ENCODE data around the gene GOLT1A.
A peak's percentile ranks its signal among the peaks of the same experiment; 100 is the strongest.

The GOLT1A gene

GRCh38 chr1:204217648-204218000 is 3.8 kb upstream of the GOLT1A start:
- no peak for DNase-seq (ENCODE audit: low read depth)

GRCh38 chr1:204216880-204217647 is 3.3 kb upstream of the GOLT1A start:
- no peak for DNase-seq (ENCODE audit: low read depth)

GRCh38 chr1:204216236-204216635 is 2.4 kb upstream of the GOLT1A start:
- DNase-seq (ENCODE audit: low read depth): no peak

GRCh38 chr1:204212715-204213114 is 1.1 kb downstream of the GOLT1A start:
- DNase-seq (ENCODE audit: low read depth): no peak

GRCh38 chr1:204211046-204211445 is 2.7 kb downstream of the GOLT1A start:
- DNase-seq (ENCODE audit: low read depth): no peak

- peak; percentile 52 for DNase-seq (ENCODE audit: low read depth)
Measured at GRCh38 chr1:204207136-204207616, 6.6 kb downstream of the GOLT1A start.

GRCh38 chr1:204206121-204206520 is 7.7 kb downstream of the GOLT1A start:
- no peak for DNase-seq (ENCODE audit: low read depth)

- DNase-seq (ENCODE audit: low read depth): no peak
Measured at GRCh38 chr1:204205486-204205885, 8.3 kb downstream of the GOLT1A start.

GRCh38 chr1:204204944-204205343 is 8.8 kb downstream of the GOLT1A start:
- DNase-seq (ENCODE audit: low read depth): no peak

GRCh38 chr1:204203206-204203767 is 10.5 kb downstream of the GOLT1A start:
- DNase-seq (ENCODE audit: low read depth): no peak

- DNase-seq (ENCODE audit: low read depth): no peak
Measured at GRCh38 chr1:204202481-204202880, 11.3 kb downstream of the GOLT1A start.

GRCh38 chr1:204201348-204202040 is 12.3 kb downstream of the GOLT1A start:
- no peak for DNase-seq (ENCODE audit: low read depth)

- no peak for DNase-seq (ENCODE audit: low read depth)
Measured at GRCh38 chr1:204199579-204199978, 14.2 kb downstream of the GOLT1A start.

- no peak for DNase-seq (ENCODE audit: low read depth)
Measured at GRCh38 chr1:204198348-204199340, 15.1 kb downstream of the GOLT1A start.

GRCh38 chr1:204197068-204197467 is 16.7 kb downstream of the GOLT1A start:
- no peak for DNase-seq (ENCODE audit: low read depth)

- DNase-seq (ENCODE audit: low read depth): no peak
Measured at GRCh38 chr1:204196068-204196795, 17.6 kb downstream of the GOLT1A start, which contains the start of gene KISS1. Gene KISS1, minus strand, starts transcription at chr1:204196491. Its CDS starts 3,615 bp downstream, at chr1:204192876.

GRCh38 chr1:204194771-204195170 is 19.0 kb downstream of the GOLT1A start:
- no peak for DNase-seq (ENCODE audit: low read depth)

- no peak for DNase-seq (ENCODE audit: low read depth)
Measured at GRCh38 chr1:204194080-204194479, 19.7 kb downstream of the GOLT1A start.

- DNase-seq (ENCODE audit: low read depth): no peak
Measured at GRCh38 chr1:204192589-204193352, 21.0 kb downstream of the GOLT1A start.

GRCh38 chr1:204192046-204192445 is 21.7 kb downstream of the GOLT1A start:
- no peak for DNase-seq (ENCODE audit: low read depth)

Measured in T follicular helper cell (primary cell).